ENCODE results near the gene ANKLE2.

The ANKLE2 gene

GRCh38 chr12:132788375-132789098 is 26.9 kb upstream of the ANKLE2 start:
- H3K4me3 ChIP-seq (ENCODE audit: low read depth, low read length), result no peak overlapping the region
- TF ChIP-seq CTCF (IDR thresholded peaks at IDR 0.05; ENCODE audit: control insufficient read depth, extremely low read depth, insufficient read depth), result no peak
- no peak for DNase-seq (ENCODE audit: low read depth)

GRCh38 chr12:132787877-132788276 is 26.2 kb upstream of the ANKLE2 start:
- DNase-seq (ENCODE audit: low read depth), result no peak
- TF ChIP-seq CTCF (IDR thresholded peaks at IDR 0.05; ENCODE audit: control insufficient read depth, extremely low read depth, insufficient read depth), result no peak
- no peak overlapping the region for H3K4me3 ChIP-seq (ENCODE audit: low read depth, low read length)

- no peak for TF ChIP-seq CTCF (IDR thresholded peaks at IDR 0.05; ENCODE audit: control insufficient read depth, extremely low read depth, insufficient read depth)
- H3K4me3 ChIP-seq (ENCODE audit: low read depth, low read length), result no peak overlapping the region
- no peak for DNase-seq (ENCODE audit: low read depth)
Observed at GRCh38 chr12:132786192-132786591, 24.6 kb upstream of the ANKLE2 start.

GRCh38 chr12:132784580-132784979 is 22.9 kb upstream of the ANKLE2 start:
- no peak overlapping the region for H3K4me3 ChIP-seq (ENCODE audit: low read depth, low read length)
- no peak for TF ChIP-seq CTCF (IDR thresholded peaks at IDR 0.05; ENCODE audit: control insufficient read depth, extremely low read depth, insufficient read depth)
- no peak for DNase-seq (ENCODE audit: low read depth)

GRCh38 chr12:132783917-132784531 is 22.4 kb upstream of the ANKLE2 start:
- TF ChIP-seq CTCF (IDR thresholded peaks at IDR 0.05; ENCODE audit: control insufficient read depth, extremely low read depth, insufficient read depth), result no peak
- H3K4me3 ChIP-seq (ENCODE audit: low read depth, low read length), result no peak overlapping the region
- DNase-seq (ENCODE audit: low read depth), result no peak

GRCh38 chr12:132781938-132782337 is 20.3 kb upstream of the ANKLE2 start:
- DNase-seq (ENCODE audit: low read depth), result no peak
- H3K4me3 ChIP-seq (ENCODE audit: low read depth, low read length), result no peak overlapping the region
- TF ChIP-seq CTCF (IDR thresholded peaks at IDR 0.05; ENCODE audit: control insufficient read depth, extremely low read depth, insufficient read depth), result no peak
